Measurements from ENCODE around the gene VPS54.

Gene VPS54

DNA sequence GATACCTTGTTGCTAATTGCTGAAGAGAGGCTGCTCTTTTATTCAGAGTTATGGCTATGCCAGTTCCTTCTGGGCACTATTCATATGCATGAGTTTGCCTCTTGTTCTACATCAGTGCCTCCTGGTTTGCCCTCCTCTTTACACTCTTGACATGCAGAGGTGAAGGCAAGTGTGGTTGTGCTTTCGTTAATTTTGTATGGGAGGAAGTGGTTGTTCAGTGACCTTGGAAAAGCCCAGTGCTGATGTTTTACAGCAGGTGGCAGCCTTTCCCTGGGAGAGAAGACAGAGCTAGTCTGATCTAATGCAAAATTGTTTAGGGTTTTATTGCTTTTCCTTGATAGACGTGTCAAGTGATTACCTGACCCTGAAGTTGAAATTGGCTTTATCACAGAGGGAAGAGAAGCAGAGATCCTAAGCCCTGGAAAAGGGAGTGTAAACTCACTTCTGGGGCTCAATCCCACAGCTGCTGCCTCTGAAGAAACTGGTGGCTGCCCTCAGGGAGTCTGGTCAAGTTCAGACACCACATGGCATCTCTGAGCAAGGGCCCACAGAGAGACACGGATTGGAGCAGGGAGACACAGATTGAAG is 30.5 kb upstream of the VPS54 start:
- Histone ChIP-seq H3K9ac (ENCODE audit: low read length) (no peak overlapping the region), H3K4me3 (ENCODE audit: low read depth, low read length) (no peak overlapping the region), H3K4me1 (ENCODE audit: control insufficient read depth, insufficient read depth, low read length) (peaks cover 20% of the 10 kb centered on the region), H3K27me3 (ENCODE audit: control insufficient read depth, insufficient read depth, low read length) (no peaks in the 10 kb centered on the region), H3K27ac (ENCODE audit: low read depth, low read length) (no peak overlapping the region), H3K36me3 (ENCODE audit: control insufficient read depth, insufficient read depth, low read length) (no peaks in the 10 kb centered on the region), H3K9me3 (ENCODE audit: control insufficient read depth, insufficient read depth, low read depth, low read length) (no peaks in the 10 kb centered on the region)

GRCh38 chr2:64045938-64046337 is 26.7 kb upstream of the VPS54 start:
- H3K27me3 ChIP-seq (ENCODE audit: control insufficient read depth, insufficient read depth, low read length) = no peaks in the 10 kb centered on the region
- no peaks in the 10 kb centered on the region for H3K9me3 ChIP-seq (ENCODE audit: control insufficient read depth, insufficient read depth, low read depth, low read length)
- H3K9ac ChIP-seq (ENCODE audit: low read length) = no peak overlapping the region
- no peak overlapping the region for H3K4me3 ChIP-seq (ENCODE audit: low read depth, low read length)
- H3K4me1 ChIP-seq (ENCODE audit: control insufficient read depth, insufficient read depth, low read length) = peaks cover 4% of the 10 kb centered on the region; the same call in 1 of the 2 replicates
- H3K36me3 ChIP-seq (ENCODE audit: control insufficient read depth, insufficient read depth, low read length) = no peaks in the 10 kb centered on the region
- H3K27ac ChIP-seq (ENCODE audit: low read depth, low read length) = no peak overlapping the region

GRCh38 chr2:64040161-64040560 is 20.9 kb upstream of the VPS54 start:
- H3K9me3 ChIP-seq (ENCODE audit: control insufficient read depth, insufficient read depth, low read depth, low read length) = no peaks in the 10 kb centered on the region
- no peak overlapping the region for H3K4me3 ChIP-seq (ENCODE audit: low read depth, low read length)
- no peak overlapping the region for H3K9ac ChIP-seq (ENCODE audit: low read length)
- H3K4me1 ChIP-seq (ENCODE audit: control insufficient read depth, insufficient read depth, low read length) = peaks cover 12% of the 10 kb centered on the region
- no peak overlapping the region for H3K27ac ChIP-seq (ENCODE audit: low read depth, low read length)
- H3K36me3 ChIP-seq (ENCODE audit: control insufficient read depth, insufficient read depth, low read length) = no peaks in the 10 kb centered on the region
- H3K27me3 ChIP-seq (ENCODE audit: control insufficient read depth, insufficient read depth, low read length) = no peaks in the 10 kb centered on the region

- Histone ChIP-seq H3K9me3 (ENCODE audit: control insufficient read depth, insufficient read depth, low read depth, low read length) (no peaks in the 10 kb centered on the region), H3K36me3 (ENCODE audit: control insufficient read depth, insufficient read depth, low read length) (no peaks in the 10 kb centered on the region), H3K4me1 (ENCODE audit: control insufficient read depth, insufficient read depth, low read length) (peaks cover 16% of the 10 kb centered on the region), H3K9ac (ENCODE audit: low read length) (no peak overlapping the region), H3K27ac (ENCODE audit: low read depth, low read length) (no peak overlapping the region), H3K27me3 (ENCODE audit: control insufficient read depth, insufficient read depth, low read length) (no peaks in the 10 kb centered on the region), H3K4me3 (ENCODE audit: low read depth, low read length) (no peak overlapping the region)
These were observed 16.9 kb upstream of the VPS54 start for GRCh38 chr2:64036034-64036705.

DNA sequence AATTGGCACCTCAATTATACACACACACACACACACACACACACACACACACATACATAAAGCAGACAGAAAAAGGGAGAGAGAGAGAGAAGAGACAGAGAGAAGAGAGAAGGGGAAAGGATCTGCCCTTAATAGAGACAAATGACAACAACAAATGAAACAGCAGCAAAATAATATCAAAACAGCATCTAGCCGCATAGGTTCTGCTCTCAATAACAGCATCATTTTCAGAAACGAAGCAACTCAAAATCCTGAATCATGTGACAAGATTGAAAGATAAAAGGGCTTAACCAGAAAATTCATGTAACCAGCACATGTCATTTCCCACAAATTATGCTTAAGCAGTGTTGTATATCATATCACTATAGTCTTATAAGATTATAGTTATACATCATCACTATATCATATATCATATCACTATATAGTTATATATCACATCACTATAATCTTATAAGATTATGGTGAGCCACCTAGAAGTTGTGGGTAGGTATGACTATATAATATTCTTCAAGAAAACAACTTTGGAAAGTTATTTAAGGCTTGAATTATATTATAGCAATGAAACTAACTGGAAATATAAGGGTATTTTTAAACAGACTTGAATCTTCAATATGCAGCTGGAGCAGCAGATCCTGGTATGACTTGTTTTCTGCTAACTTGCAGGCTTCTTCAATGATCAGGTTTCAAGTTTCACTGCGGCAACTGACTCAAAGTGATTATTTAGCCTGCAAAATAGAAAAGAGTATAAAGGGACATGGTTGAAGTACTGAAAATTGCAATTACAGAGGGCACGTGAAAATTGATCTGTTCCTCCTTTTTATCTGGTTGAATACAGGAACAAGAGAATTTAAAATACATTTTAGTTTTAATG is 16.1 kb upstream of the VPS54 start:
- no peaks in the 10 kb centered on the region for H3K9me3 ChIP-seq (ENCODE audit: control insufficient read depth, insufficient read depth, low read depth, low read length)
- H3K4me1 ChIP-seq (ENCODE audit: control insufficient read depth, insufficient read depth, low read length) = peaks cover 16% of the 10 kb centered on the region
- H3K9ac ChIP-seq (ENCODE audit: low read length) = no peak overlapping the region
- no peak overlapping the region for H3K27ac ChIP-seq (ENCODE audit: low read depth, low read length)
- H3K36me3 ChIP-seq (ENCODE audit: control insufficient read depth, insufficient read depth, low read length) = no peaks in the 10 kb centered on the region
- no peaks in the 10 kb centered on the region for H3K27me3 ChIP-seq (ENCODE audit: control insufficient read depth, insufficient read depth, low read length)
- no peak overlapping the region for H3K4me3 ChIP-seq (ENCODE audit: low read depth, low read length)

- Histone ChIP-seq H3K9me3 (ENCODE audit: control insufficient read depth, insufficient read depth, low read depth, low read length) (no peaks in the 10 kb centered on the region), H3K27ac (ENCODE audit: low read depth, low read length) (no peak overlapping the region), H3K4me1 (ENCODE audit: control insufficient read depth, insufficient read depth, low read length) (peaks cover 17% of the 10 kb centered on the region), H3K27me3 (ENCODE audit: control insufficient read depth, insufficient read depth, low read length) (no peaks in the 10 kb centered on the region), H3K36me3 (ENCODE audit: control insufficient read depth, insufficient read depth, low read length) (no peaks in the 10 kb centered on the region), H3K4me3 (ENCODE audit: low read depth, low read length) (no peak overlapping the region), H3K9ac (ENCODE audit: low read length) (no peak overlapping the region)
These were observed 10.0 kb upstream of the VPS54 start for GRCh38 chr2:64029116-64029665.

DNA sequence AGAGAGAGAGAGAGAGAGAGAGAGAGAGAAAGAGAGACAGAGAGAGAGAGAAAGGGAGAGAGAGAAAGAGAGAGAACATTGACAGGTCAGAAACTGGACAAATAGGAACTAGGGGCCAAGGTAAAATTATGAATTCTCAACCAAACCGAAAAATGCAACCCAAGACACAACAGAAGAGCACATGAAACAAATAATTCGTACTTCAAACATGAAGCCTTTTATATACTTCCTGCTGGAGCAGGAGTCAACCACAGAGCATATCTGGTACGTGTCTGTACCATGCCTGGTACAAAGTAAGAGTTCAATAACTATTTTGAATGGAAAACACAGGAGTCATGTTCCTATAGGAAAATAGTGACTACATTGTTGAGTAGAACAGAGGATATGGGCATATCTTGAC is 6.5 kb upstream of the VPS54 start:
- H3K27me3 ChIP-seq (ENCODE audit: control insufficient read depth, insufficient read depth, low read length) = no peaks in the 10 kb centered on the region
- H3K9ac ChIP-seq (ENCODE audit: low read length) = no peak overlapping the region
- H3K4me3 ChIP-seq (ENCODE audit: low read depth, low read length) = no peak overlapping the region
- H3K27ac ChIP-seq (ENCODE audit: low read depth, low read length) = no peak overlapping the region
- no peaks in the 10 kb centered on the region for H3K9me3 ChIP-seq (ENCODE audit: control insufficient read depth, insufficient read depth, low read depth, low read length)
- peaks cover 21% of the 10 kb centered on the region for H3K4me1 ChIP-seq (ENCODE audit: control insufficient read depth, insufficient read depth, low read length)
- H3K36me3 ChIP-seq (ENCODE audit: control insufficient read depth, insufficient read depth, low read length) = no peaks in the 10 kb centered on the region

DNA sequence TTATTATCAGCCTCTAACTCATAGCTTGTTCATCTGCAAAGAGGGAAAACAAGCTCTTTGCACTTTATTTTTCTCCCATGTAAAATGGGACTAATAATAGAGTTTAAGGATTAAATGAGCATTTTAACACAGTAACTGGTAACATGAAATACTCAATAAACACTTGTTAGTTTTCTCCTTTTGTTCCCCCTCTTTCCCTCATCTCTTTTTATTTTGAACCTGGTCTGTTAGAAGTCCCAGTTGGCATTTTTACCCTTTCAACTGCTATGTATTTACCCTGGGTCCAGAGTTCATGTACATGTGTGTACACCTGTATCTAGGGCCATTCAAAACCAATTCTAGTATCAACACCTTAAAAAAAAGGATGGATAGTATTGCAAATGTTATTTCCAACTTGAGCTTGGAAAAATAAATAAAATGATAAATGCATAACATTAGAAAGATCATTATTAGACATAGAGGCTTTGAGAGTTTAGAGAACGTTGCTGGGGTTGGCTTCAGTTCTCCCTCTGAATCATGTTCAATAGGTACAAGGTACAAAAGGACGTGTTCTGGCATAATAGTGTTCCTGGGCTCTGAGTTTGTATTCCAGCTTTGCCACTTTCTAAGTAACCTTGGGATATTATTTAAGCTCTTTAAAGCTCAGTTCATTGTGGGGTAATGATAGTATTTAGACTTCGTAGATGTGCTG is 5.2 kb upstream of the VPS54 start:
- Histone ChIP-seq H3K4me1 (ENCODE audit: control insufficient read depth, insufficient read depth, low read length) (peaks cover 24% of the 10 kb centered on the region), H3K9me3 (ENCODE audit: control insufficient read depth, insufficient read depth, low read depth, low read length) (no peaks in the 10 kb centered on the region), H3K27me3 (ENCODE audit: control insufficient read depth, insufficient read depth, low read length) (no peaks in the 10 kb centered on the region), H3K9ac (ENCODE audit: low read length) (no peak overlapping the region), H3K4me3 (ENCODE audit: low read depth, low read length) (no peak overlapping the region), H3K36me3 (ENCODE audit: control insufficient read depth, insufficient read depth, low read length) (no peaks in the 10 kb centered on the region), H3K27ac (ENCODE audit: low read depth, low read length) (no peak overlapping the region)

DNA sequence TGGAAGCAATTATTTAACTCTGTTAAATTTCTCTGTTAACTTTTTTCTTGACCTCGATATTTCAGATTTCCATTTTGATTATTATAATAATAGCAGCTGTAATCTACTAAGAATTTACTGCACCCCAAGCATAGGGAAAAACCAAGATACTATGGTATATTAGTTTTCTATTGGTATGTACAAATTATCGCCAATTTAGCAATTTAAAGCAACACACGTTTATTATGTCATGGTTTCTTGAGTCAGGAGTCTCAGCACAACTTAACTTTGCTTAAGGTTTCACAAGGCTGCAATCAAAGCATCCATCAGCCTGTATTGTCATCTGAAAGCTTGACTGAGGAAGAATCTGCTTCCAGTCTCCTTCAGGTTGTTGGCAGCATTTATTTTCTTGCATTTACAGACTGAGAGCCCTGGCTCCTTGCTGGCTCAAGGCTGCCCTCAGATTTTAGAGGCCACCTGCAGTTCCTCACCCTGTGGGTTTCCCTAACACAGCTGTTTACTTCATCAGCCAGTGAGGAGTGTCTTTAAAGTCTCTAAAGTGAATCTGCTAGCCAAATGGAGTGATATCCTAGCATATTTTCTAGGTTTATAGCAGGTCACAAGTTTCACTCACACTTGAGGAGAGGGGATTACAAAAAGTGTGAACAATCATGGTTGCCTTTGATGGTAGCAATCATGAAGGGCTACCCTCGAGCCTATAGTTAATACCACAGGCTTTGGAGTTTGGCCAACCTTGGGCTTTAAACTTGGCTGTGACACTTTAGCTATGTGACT is 4.4 kb upstream of the VPS54 start:
- no peaks in the 10 kb centered on the region for H3K36me3 ChIP-seq (ENCODE audit: control insufficient read depth, insufficient read depth, low read length)
- peaks cover 20% of the 10 kb centered on the region for H3K4me1 ChIP-seq (ENCODE audit: control insufficient read depth, insufficient read depth, low read length)
- no peaks in the 10 kb centered on the region for H3K27me3 ChIP-seq (ENCODE audit: control insufficient read depth, insufficient read depth, low read length)
- H3K9ac ChIP-seq (ENCODE audit: low read length) = no peak overlapping the region
- H3K4me3 ChIP-seq (ENCODE audit: low read depth, low read length) = no peak overlapping the region
- H3K9me3 ChIP-seq (ENCODE audit: control insufficient read depth, insufficient read depth, low read depth, low read length) = no peaks in the 10 kb centered on the region
- no peak overlapping the region for H3K27ac ChIP-seq (ENCODE audit: low read depth, low read length)

GRCh38 chr2:64021578-64021977 is 2.4 kb upstream of the VPS54 start:
- Histone ChIP-seq H3K27me3 (ENCODE audit: control insufficient read depth, insufficient read depth, low read length) (no peaks in the 10 kb centered on the region), H3K36me3 (ENCODE audit: control insufficient read depth, insufficient read depth, low read length) (no peaks in the 10 kb centered on the region), H3K27ac (ENCODE audit: low read depth, low read length) (no peak overlapping the region), H3K9ac (ENCODE audit: low read length) (no peak overlapping the region), H3K9me3 (ENCODE audit: control insufficient read depth, insufficient read depth, low read depth, low read length) (no peaks in the 10 kb centered on the region), H3K4me3 (ENCODE audit: low read depth, low read length) (no peak overlapping the region), H3K4me1 (ENCODE audit: control insufficient read depth, insufficient read depth, low read length) (peaks cover 12% of the 10 kb centered on the region)
